Measurements from ENCODE around the gene DCAF8L1.

DNA sequence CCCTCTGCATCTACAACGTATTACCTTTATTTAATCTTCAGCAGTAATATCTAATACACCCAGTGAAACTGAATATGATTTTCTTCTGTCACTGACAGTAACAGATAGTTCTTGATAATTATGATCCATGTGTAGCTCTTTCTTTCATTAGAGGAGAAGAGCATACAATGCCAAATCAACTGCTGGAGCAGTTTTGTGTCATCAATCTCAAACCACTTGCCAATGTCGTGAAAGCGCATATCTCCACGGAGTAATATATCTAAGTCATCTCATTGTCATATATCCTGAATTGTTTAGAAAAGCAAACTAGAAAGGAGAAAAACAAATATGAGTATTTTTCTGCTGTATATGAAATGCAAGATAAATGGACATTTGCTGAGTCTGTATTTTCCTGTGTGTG lies 47.9 kb downstream of the DCAF8L1 start:
- TF ChIP-seq ZNF565 (CRISPR knock-in tag; conservative IDR thresholded peaks at IDR 0.05; ENCODE audit: low read depth) (no peak), RARB (CRISPR knock-in tag; IDR thresholded peaks at IDR 0.05) (no peak), ZFP30 (CRISPR knock-in tag; IDR thresholded peaks at IDR 0.05) (no peak), ARNTL (CRISPR knock-in tag; IDR thresholded peaks at IDR 0.05; ENCODE audit: borderline replicate concordance, low read depth) (no peak), PPARA (CRISPR knock-in tag; IDR thresholded peaks at IDR 0.05; ENCODE audit: borderline replicate concordance) (no peak), GLIS3 (CRISPR knock-in tag; IDR thresholded peaks at IDR 0.05) (no peak), ZFP3 (CRISPR knock-in tag; IDR thresholded peaks at IDR 0.05) (no peak), CREB5 (CRISPR knock-in tag; IDR thresholded peaks at IDR 0.05; ENCODE audit: low read depth) (no peak), CSDC2 (CRISPR knock-in tag; IDR thresholded peaks at IDR 0.05) (no peak), BACH2 (CRISPR knock-in tag; IDR thresholded peaks at IDR 0.05; ENCODE audit: borderline replicate concordance) (no peak), CSRNP3 (CRISPR knock-in tag; IDR thresholded peaks at IDR 0.05) (no peak), ESRRG (CRISPR knock-in tag; IDR thresholded peaks at IDR 0.05) (no peak), ZNF70 (CRISPR knock-in tag; IDR thresholded peaks at IDR 0.05) (no peak)
- TF ChIP-seq, protein P1, sequence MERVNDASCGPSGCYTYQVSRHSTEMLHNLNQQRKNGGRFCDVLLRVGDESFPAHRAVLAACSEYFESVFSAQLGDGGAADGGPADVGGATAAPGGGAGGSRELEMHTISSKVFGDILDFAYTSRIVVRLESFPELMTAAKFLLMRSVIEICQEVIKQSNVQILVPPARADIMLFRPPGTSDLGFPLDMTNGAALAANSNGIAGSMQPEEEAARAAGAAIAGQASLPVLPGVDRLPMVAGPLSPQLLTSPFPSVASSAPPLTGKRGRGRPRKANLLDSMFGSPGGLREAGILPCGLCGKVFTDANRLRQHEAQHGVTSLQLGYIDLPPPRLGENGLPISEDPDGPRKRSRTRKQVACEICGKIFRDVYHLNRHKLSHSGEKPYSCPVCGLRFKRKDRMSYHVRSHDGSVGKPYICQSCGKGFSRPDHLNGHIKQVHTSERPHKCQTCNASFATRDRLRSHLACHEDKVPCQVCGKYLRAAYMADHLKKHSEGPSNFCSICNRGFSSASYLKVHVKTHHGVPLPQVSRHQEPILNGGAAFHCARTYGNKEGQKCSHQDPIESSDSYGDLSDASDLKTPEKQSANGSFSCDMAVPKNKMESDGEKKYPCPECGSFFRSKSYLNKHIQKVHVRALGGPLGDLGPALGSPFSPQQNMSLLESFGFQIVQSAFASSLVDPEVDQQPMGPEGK (CRISPR knock-in tag; IDR thresholded peaks at IDR 0.05; ENCODE audit: borderline replicate concordance): no peak
